GM10266 (cell line): Measurements from ENCODE around the gene ZNF26.

Experiments used
- DNase-seq: peaks from one replicate; pipeline ENCODE4 v3.0.0; 2012; ENCODE audit errors: extremely low spot score
- TF ChIP-seq, protein P1 (sequence below): IDR thresholded peaks from 2 replicates; pipeline ENCODE4 v1.5.1; 2012; ENCODE audit warnings: mild to moderate bottlenecking, low read depth; ENCODE audit not compliant: control insufficient read depth, insufficient read depth; ENCODE audit errors: missing control alignments

ZNF26 gene

DNA sequence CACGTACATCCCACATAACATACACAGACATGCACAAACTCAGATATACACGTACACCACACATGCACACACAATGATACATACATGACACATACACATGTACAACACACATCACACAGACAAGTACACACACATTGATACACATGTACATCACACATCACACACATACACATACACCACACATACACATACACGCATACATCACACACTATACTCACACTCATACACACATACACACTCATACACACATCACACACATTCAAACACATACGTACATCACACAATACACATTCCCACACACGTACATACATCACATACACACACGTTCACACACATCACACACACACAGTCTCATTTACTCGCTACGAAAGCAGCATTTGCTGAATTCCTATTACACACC lies 34.5 kb upstream of the ZNF26 start:
- DNase-seq, result no peak
- TF ChIP-seq, protein P1, sequence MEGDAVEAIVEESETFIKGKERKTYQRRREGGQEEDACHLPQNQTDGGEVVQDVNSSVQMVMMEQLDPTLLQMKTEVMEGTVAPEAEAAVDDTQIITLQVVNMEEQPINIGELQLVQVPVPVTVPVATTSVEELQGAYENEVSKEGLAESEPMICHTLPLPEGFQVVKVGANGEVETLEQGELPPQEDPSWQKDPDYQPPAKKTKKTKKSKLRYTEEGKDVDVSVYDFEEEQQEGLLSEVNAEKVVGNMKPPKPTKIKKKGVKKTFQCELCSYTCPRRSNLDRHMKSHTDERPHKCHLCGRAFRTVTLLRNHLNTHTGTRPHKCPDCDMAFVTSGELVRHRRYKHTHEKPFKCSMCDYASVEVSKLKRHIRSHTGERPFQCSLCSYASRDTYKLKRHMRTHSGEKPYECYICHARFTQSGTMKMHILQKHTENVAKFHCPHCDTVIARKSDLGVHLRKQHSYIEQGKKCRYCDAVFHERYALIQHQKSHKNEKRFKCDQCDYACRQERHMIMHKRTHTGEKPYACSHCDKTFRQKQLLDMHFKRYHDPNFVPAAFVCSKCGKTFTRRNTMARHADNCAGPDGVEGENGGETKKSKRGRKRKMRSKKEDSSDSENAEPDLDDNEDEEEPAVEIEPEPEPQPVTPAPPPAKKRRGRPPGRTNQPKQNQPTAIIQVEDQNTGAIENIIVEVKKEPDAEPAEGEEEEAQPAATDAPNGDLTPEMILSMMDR, result no peak

DNA sequence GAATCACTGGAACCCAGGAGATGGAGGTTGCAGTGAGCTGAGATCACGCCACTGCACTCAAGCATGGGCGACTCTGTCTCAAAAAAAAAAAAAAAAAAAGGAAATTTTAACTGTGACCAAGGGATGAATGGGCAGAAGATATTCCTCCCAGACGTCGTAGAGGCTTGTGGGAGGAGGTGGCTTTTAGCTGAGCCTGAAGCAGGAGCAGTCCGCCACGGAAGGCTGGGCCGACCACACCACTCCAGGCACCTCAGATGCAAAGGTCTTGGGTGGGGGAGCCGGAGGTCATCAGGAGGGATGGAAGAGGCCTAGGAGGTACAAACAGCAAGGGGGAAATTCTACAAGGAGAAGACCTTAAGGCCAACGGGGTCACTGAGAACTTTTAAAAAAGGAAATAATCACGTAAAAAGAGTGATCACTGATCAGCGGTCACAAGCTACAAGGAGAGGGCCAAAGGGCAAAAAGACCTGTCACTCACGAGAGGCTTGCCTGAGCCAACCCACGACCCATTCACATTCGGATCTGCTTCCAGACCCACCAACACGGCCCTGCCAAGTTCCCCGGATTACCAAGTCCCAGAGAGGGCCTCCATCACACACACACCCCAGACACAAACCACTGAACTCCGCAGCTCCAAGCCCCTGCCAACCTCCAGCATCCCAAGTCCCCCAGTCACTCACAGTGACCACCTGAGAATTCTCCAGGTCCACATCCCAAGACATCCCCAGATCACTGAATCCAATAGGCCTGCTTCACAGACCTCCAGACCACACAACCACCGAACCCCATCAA lies 33.6 kb upstream of the ZNF26 start:
- TF ChIP-seq, protein P1, result no peak
- no peak for DNase-seq

GRCh38 chr12:132953163-132953425 lies 33.1 kb upstream of the ZNF26 start:
- DNase-seq, result no peak

DNA sequence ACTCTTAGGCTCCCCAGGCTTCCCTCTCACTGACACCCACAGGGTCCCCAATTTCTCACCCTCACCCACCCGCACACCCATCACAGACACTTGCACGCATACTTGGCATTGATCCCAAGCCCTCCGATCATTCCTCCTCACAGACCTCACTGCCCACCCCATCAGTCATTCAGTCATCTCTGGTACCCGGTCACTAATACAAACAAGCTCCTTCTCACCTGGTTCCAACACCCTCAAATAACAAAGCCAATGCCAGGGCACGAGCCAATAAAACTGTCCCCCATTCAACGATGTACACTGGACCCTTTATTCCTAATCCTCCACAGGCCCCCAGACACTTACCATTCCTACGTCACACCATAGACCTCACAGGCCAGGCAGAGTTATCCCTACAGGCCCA lies 32.4 kb upstream of the ZNF26 start:
- TF ChIP-seq, protein P1, result no peak
- no peak for DNase-seq

More at GRCh38 chr12:132953163-132953425, 33.1 kb upstream of the ZNF26 start:
- TF ChIP-seq, protein P1, result no peak

DNA sequence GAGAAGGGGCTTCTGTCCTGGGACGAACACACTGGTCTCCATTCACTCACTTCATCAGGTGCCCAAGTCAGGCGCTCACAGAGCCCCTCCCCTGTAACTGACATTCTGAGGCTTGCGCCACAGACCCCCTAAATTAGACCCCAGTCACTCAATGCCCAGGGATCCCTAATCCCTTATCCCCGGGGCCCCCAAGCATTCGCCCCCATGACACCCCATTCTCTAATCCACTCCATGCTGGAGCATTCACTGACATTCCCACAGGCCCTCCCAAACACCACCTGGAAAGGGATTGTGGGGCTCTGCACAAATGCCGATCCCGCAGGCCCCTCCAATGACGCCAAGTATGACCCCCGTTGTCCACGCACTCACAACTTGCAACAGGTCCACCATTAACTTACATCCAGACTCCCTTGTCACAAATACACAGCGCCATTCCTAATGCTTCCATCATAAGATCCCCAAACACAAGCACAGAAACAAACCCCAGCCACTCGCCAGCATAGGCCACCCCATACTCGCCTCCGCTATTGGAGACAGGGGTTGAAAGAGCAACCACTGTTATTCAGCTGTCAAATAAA lies 31.6 kb upstream of the ZNF26 start:
- peak; percentile 35 for DNase-seq
- TF ChIP-seq, protein P1, result no peak

DNA sequence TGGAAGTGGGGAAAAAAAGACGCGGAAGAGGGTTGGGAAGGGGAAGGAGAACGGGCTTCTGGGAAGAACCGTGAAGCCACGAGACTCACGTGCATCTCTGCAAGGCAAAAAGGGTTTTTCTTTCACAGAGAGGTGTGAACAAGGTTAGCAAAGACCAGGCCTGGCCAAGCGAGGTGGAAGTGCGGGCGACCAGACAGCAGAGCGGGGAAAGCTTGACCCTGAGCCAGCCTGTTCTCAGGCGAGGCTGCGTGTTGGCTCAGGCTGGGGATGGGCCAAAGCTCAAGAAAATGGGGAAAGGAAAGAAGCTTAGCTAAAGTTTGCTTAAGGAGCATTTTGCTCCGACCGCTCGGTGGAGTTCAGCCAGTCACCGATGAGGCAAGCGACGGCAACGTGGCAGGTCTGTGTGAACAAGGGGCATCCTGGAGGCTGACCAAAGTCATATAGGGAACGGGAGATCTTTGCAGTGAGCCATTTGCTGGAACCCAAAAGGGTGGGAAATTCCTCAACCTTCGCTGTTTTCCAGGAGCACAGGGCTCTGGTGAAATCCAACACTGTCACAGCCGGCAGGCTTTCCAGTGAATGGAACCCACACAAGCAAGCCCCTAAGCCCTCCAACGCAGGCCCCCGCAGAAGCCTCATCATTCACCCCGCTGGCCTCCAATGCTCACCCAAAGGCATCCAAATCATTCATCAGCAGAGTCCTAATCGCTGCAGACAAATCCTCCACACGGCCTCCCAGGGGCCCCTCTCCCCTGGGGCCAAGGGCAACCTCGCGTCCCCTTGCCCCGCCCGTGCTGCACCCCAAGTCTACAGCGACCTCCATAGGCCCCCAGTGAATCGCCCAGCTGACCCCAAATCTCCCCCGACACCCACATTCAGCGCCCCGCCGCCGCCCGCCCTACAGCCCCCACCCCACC lies 30.8 kb upstream of the ZNF26 start:
- no peak for DNase-seq
- TF ChIP-seq, protein P1, result peak; percentile 17
